ENCODE measurements around the gene MUC20.

Gene MUC20

GRCh38 chr3:195754141-195754540 is 33.4 kb downstream of the MUC20 start:
- DNase-seq (ENCODE audit: extremely low read depth in 1 of 2, low read depth in 1 of 2), result no peak

DNA sequence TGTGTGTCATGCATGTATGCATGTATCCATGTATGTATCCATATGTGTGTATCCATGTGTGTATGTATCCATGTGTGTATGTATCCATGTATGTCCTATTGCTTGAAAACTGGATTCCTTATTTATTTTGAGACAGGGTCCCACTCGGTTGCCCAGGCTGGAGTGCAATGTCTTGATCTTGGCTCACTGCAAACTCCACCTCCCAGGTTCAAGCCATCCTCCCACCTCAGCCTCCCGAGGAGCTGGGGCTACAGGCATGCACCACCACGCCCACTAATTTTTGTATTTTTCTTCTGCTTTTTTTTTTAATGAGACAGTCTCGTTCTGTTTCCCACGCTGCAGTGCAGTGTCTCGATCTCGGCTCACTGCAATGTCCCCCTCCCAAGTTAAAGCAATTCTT is 34.1 kb downstream of the MUC20 start:
- no peak for DNase-seq (ENCODE audit: extremely low read depth in 1 of 2, low read depth in 1 of 2)

GRCh38 chr3:195755391-195755790 is 34.6 kb downstream of the MUC20 start:
- DNase-seq (ENCODE audit: extremely low read depth in 1 of 2, low read depth in 1 of 2), result no peak

DNA sequence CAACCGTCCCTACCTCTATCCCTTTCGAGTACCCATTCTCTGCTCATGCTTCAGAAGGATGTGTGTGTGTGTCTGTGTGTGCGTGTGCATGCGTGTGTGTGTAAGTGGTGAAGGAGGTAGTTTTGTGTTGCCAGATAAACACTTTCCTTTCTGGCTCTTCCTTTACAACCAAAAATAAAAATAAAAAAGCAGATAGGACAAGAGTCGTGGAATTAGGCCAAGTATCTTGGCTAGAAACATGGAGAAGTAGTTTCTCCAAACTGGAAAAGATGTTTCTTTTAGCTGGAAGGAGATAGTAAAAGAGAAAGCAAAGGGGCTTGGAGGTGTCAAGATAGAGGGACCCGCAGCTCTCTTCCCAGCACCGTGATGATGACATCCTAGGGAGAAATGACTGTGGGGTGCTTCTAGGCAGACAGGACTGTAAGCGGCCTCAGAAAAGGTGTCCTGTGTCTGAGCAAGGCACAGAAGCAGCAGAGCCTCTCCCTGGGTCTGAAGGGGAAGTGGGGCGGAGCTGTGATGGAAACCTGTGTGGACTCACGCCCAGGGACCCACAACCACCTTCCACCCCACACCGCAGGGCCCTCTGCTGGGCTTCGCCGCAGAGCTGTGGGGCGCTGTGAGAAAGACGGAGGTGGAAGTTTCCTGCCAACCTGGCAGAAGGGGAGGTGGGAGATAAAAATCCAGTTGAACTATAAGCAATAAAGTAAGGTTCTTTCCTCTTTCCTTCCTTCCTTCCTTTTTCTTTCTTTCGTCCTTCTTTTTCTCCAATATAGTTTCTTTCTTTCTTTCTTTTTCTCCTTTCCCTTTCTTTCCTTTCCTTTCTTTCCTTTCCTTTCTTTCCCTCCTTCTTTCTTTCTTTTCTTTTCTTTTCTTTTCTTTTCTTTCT is 35.3 kb downstream of the MUC20 start:
- peak in 1 of 2 donors; percentile 41 for DNase-seq (ENCODE audit: extremely low read depth in 1 of 2, low read depth in 1 of 2)

DNA sequence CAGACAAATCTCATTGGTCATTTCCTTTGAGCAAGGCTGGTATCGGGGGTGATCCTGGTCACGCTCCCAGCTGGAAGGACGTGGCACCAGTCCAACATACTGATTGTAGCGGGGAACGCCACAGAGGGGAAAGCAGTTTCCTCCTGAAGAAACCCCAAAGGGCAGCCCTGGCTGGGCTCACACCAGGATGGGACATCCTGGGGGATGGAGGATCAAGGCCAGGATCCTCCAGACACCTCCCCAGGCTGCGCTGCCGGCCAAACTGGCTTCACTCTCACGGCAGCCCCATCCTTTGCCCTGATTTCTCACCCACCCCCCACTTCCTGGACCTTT is 36.6 kb downstream of the MUC20 start:
- DNase-seq (ENCODE audit: extremely low read depth in 1 of 2, low read depth in 1 of 2), result no peak

- DNase-seq (ENCODE audit: extremely low read depth in 1 of 2, low read depth in 1 of 2), result no peak
Measured at GRCh38 chr3:195757827-195758226, 37.0 kb downstream of the MUC20 start.

- DNase-seq (ENCODE audit: extremely low read depth in 1 of 2, low read depth in 1 of 2), result no peak
Measured at GRCh38 chr3:195758721-195759353, 38.1 kb downstream of the MUC20 start.

DNA sequence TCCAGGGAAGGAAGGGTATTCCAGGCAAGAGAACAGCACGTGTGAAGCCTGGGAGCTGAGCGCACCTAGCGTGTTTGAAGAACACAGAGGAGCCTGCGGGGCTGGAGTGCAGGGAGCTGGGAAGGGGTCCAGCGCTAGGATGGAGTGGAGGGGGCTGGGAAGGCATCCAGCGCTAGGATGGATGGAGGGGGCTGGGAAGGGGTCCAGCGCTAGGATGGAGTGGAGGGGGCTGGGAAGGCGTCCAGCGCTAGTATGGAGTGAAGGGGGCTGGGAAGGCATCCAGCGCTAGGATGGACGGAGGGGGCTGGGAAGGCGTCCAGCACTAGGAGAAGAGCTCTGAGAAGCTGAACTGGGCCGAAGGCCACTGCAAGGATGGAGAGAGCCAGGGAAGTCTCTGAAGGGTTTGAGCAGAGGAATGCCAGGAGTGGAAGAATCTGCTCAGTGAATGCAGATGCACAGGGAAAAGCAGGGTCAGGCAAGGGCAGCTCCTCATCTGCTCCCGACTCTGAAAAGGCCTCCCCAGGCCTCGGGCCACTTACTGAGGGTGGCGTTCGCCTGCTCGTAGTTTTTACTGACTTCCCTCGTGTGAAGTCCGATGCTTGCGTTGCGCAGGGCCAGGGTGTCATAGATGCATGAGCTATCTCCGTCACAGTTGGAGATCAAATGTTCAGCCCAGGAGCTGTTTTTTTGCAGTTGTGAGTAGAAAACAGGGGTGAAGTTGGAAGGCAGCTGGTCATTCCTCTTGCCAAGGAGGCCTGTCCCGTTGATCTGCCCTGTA is 39.8 kb downstream of the MUC20 start:
- DNase-seq (ENCODE audit: extremely low read depth in 1 of 2, low read depth in 1 of 2), result no peak

- DNase-seq (ENCODE audit: extremely low read depth in 1 of 2, low read depth in 1 of 2), result no peak
Measured at GRCh38 chr3:195761123-195761566, 40.4 kb downstream of the MUC20 start.

- DNase-seq (ENCODE audit: extremely low read depth in 1 of 2, low read depth in 1 of 2), result no peak
Measured at GRCh38 chr3:195761567-195762248, 40.9 kb downstream of the MUC20 start.

DNA sequence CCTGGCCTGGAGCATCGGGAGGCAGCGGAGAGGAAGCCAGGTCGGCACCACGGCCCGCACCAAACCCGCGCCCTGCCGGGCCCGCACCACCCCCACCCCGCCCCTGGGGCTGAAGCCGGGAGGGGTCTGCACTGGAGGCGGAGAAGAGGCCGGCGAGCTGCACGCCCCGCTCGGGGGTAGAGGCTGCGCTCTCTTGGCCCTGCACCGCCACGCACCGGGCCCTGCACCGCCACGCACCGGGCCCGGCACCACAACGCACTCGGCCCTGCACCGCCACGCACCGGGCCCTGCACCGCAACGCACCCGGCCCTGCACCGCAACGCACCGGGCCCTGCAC is 41.4 kb downstream of the MUC20 start:
- DNase-seq (ENCODE audit: extremely low read depth in 1 of 2, low read depth in 1 of 2), result no peak

- no peak for DNase-seq (ENCODE audit: extremely low read depth in 1 of 2, low read depth in 1 of 2)
Measured at GRCh38 chr3:195762611-195763010, 41.8 kb downstream of the MUC20 start.

DNA sequence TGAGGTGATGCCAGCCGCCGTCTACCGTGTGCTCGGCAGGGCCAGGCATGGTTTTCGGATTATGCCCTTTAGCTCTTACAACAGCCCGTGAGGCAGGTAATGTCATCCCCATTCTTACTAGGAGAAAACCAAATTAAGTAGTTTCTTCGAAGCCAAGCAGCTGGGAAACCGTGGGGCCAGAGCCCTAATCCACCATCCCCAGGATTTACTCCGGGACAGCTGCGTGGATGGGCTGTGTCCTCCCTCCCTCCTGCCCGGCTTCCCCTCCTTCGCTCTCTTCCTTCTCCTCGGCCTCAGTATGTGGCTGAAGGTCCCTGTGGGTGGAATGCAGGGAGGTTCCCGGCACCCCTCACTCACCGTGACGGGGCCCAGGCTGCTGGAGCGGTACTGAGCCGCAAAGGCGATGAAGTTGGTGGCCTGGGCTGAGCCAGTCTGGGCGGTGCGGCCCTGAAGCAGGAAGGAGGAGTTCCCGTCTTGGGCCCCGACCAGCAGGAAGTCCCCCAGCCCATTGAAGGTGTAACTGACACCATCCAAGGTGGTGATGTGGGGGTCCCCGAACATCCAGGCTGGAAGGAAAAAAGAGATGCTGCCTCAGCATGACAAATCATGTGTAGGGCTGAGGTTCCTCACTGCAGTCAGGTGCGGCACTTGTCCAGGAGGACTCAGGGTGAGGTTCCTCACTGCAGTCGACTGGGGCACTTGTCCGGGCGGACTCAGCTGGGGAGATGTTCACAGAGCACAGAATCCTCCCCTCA is 42.5 kb downstream of the MUC20 start:
- DNase-seq (ENCODE audit: extremely low read depth in 1 of 2, low read depth in 1 of 2), result no peak

- no peak for DNase-seq (ENCODE audit: extremely low read depth in 1 of 2, low read depth in 1 of 2)
Measured at GRCh38 chr3:195763843-195764825, 43.4 kb downstream of the MUC20 start.

DNA sequence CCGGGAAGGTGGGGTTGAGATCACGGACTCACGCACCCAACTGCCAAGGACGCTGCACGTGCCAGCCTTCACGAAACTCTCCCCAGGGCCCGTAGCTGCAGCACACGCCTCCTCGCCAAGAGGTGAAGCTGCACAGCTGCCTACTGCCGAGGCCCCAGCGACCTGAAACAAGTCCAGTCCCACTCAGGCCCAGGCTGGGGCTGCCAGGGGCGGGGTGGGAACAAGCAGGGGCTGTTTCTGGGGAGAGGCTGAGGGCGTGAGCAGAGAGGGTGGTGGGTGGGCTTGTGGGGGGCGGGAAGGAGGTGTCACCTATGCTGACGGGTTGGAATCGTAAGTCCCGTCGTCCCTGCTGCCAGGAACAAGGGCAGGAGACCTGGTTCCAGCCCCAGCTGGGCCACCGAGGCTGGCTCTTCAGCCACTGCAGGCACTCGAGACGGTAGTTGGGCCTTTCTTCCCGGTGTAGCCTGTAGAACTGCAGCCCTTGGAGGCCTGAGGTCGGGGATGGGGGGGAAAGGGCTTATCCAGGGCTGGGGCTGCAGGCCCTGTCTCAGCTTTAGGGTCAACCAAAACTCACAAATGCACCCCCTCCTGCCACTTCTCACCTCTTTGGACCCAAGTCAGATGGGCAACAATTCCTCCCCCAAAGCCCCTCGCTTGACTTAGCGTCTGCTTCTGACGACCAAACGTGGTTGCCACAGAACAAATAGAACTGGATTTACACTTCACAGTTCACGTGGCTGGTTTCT is 44.4 kb downstream of the MUC20 start:
- DNase-seq (ENCODE audit: extremely low read depth in 1 of 2, low read depth in 1 of 2), result no peak

GRCh38 chr3:195766671-195767070 is 45.9 kb downstream of the MUC20 start:
- no peak for DNase-seq (ENCODE audit: extremely low read depth in 1 of 2, low read depth in 1 of 2)

- no peak for DNase-seq (ENCODE audit: extremely low read depth in 1 of 2, low read depth in 1 of 2)
Measured at GRCh38 chr3:195767792-195768191, 47.0 kb downstream of the MUC20 start.

- no peak for DNase-seq (ENCODE audit: extremely low read depth in 1 of 2, low read depth in 1 of 2)
Measured at GRCh38 chr3:195768414-195768813, 47.6 kb downstream of the MUC20 start.
